Measurements from ENCODE around the gene ENDOU.

The ENDOU gene

GRCh38 chr12:47717443-47718193, 7.7 kb downstream of the ENDOU start:
- DNase-seq (ENCODE audit: low spot score): peak; percentile 76
- in situ Hi-C loops (cut with MboI; ENCODE audit: low sequenced_read_pairs, unreplicated experiment): loop anchor here (10.0 to 25.0 kb wide), 2 partner anchors 57 to 445 kb away; partner anchors contain the start of genes ASB8 and SLC48A1
- peak; percentile 57 for TF ChIP-seq CTCF (IDR thresholded peaks at IDR 0.05; ENCODE audit: borderline replicate concordance, control extremely low read depth, extremely low read depth, insufficient read depth, missing control alignments)

- DNase-seq (ENCODE audit: low spot score): no peak
- TF ChIP-seq CTCF (IDR thresholded peaks at IDR 0.05; ENCODE audit: borderline replicate concordance, control extremely low read depth, extremely low read depth, insufficient read depth, missing control alignments): no peak
- in situ Hi-C loops (cut with MboI; ENCODE audit: low sequenced_read_pairs, unreplicated experiment): loop anchor here (10.0 to 25.0 kb wide), 2 partner anchors 58 to 445 kb away; partner anchors contain the start of genes ASB8 and SLC48A1
Measured at GRCh38 chr12:47717046-47717442, 8.2 kb downstream of the ENDOU start.

- in situ Hi-C loops (cut with MboI; ENCODE audit: low sequenced_read_pairs, unreplicated experiment): loop anchor here (10.0 to 25.0 kb wide), 2 partner anchors 59 to 446 kb away; partner anchors contain the start of genes ASB8 and SLC48A1
- DNase-seq (ENCODE audit: low spot score): no peak
- TF ChIP-seq CTCF (IDR thresholded peaks at IDR 0.05; ENCODE audit: borderline replicate concordance, control extremely low read depth, extremely low read depth, insufficient read depth, missing control alignments): no peak
Measured at GRCh38 chr12:47715877-47716548, 9.3 kb downstream of the ENDOU start.

- DNase-seq (ENCODE audit: low spot score): peak; percentile 82
- peak; percentile 62 for TF ChIP-seq CTCF (IDR thresholded peaks at IDR 0.05; ENCODE audit: borderline replicate concordance, control extremely low read depth, extremely low read depth, insufficient read depth, missing control alignments)
- in situ Hi-C loops (cut with MboI; ENCODE audit: low sequenced_read_pairs, unreplicated experiment): loop anchor here (10.0 to 25.0 kb wide), 2 partner anchors 59 to 447 kb away; partner anchors contain the start of genes ASB8 and SLC48A1
Measured at GRCh38 chr12:47715393-47715876, 9.9 kb downstream of the ENDOU start.

GRCh38 chr12:47714826-47715386, 10.4 kb downstream of the ENDOU start:
- TF ChIP-seq CTCF (IDR thresholded peaks at IDR 0.05; ENCODE audit: borderline replicate concordance, control extremely low read depth, extremely low read depth, insufficient read depth, missing control alignments): no peak
- no peak for DNase-seq (ENCODE audit: low spot score)
- in situ Hi-C loops (cut with MboI; ENCODE audit: low sequenced_read_pairs, unreplicated experiment): loop anchor here (10.0 to 25.0 kb wide), 2 partner anchors 60 to 447 kb away; partner anchors contain the start of genes ASB8 and SLC48A1

- TF ChIP-seq CTCF (IDR thresholded peaks at IDR 0.05; ENCODE audit: borderline replicate concordance, control extremely low read depth, extremely low read depth, insufficient read depth, missing control alignments): no peak
- DNase-seq (ENCODE audit: low spot score): no peak
- in situ Hi-C loops (cut with MboI; ENCODE audit: low sequenced_read_pairs, unreplicated experiment): loop anchor here (10.0 to 25.0 kb wide), 2 partner anchors 63 to 450 kb away; partner anchors contain the start of genes ASB8 and SLC48A1
Measured at GRCh38 chr12:47712171-47712570, 13.1 kb downstream of the ENDOU start.

Measured in GM13976 (cell line).